ENCODE data around the gene NBEA.

- no peak for TF ChIP-seq RAD21 (IDR thresholded peaks at IDR 0.05; ENCODE audit: low read depth)
- no peak for TF ChIP-seq CTCF (IDR thresholded peaks at IDR 0.05 in 2 of 3, conservative IDR thresholded peaks at IDR 0.05 in 1 of 3; ENCODE audit: borderline replicate concordance in 1 of 3, insufficient read depth in 1 of 3, low read depth in 2 of 3, low read length in 2 of 3)
- TF ChIP-seq EZH2 (IDR thresholded peaks at IDR 0.05), result no peak
- no peak for TF ChIP-seq SIN3A (IDR thresholded peaks at IDR 0.05; ENCODE audit: low read depth)
Measured at GRCh38 chr13:35285677-35286076, 343.6 kb downstream of the NBEA start.
